Body of pancreas (tissue), 4 donors: ENCODE measurements around the gene CSNK1G1. TPM values are rescaled to one million over a fixed set of nuclear protein-coding genes. Genes with fewer than 3 reads are reported as not detected.
A peak's percentile ranks its signal among the peaks of the same experiment; 100 is the strongest.

Experiments used
- ATAC-seq: fragments of 150-250 bp; one replicate; pipeline ENCODE4 v1.9.1; 2016
- DNase-seq, 4 donors: peaks; one replicate each; pipeline ENCODE4 v3.0.0-alpha.2; 2019
- H3K27ac ChIP-seq, 4 donors: fragments of 200-600 bp; sonication (generic); 1 replicate in 3 of 4; 2 replicates in 1 of 4; pipeline versions ENCODE4 v1.5.1 to v1.6.1; 2016 to 2019; ENCODE audit warnings: mild to moderate bottlenecking in 1 of 4, mixed read lengths in 1 of 4, moderate library complexity in 1 of 4
- H3K27me3 ChIP-seq, 2 donors: fragments of 200-600 bp; sonication (generic); one replicate each; pipeline ENCODE4 v1.6.0; 2016; ENCODE audit warnings: mild to moderate bottlenecking in 1 of 2
- H3K36me3 ChIP-seq, 2 donors: fragments of 200-600 bp; sonication (generic); replicated peaks in 1 of 2; 2 replicates each; pipeline ENCODE4 v1.5.1; 2016; ENCODE audit warnings: low read depth in 2 of 2; ENCODE audit not compliant: insufficient read depth in 1 of 2
- H3K4me1 ChIP-seq: fragments of 200-600 bp; sonication (generic); one replicate; pipeline ENCODE4 v1.6.0; 2016
- H3K4me3 ChIP-seq, 2 donors: fragments of 200-600 bp; sonication (generic); 1 replicate in 1 of 2; 2 replicates in 1 of 2; pipeline ENCODE4 v1.5.1; 2016 to 2019
- H3K9me3 ChIP-seq, 3 donors: fragments of 200-600 bp; sonication (generic); 1 replicate in 2 of 3; 2 replicates in 1 of 3; pipeline ENCODE4 v1.5.1; 2016
- POLR2A ChIP-seq, 3 donors: fragments of 450-650 bp; IDR thresholded peaks; one replicate each; pipeline ENCODE4 v1.6.1; 2016; ENCODE audit warnings: antibody characterized with exemption in 3 of 3, mild to moderate bottlenecking in 2 of 3
- WGBS, 2 donors: methylation state at CpG; one replicate each; pipeline ENCODE4 v1.1.5; 2017; 5-methylcytosine and 5-hydroxymethylcytosine counted together
- intact Hi-C: fragments of 100-400 bp; cut with DNase I; formaldehyde crosslinking; loops from one replicate; pipeline ENCODE4 v1.15.1; 2023
- total RNA-seq, 2 donors: library from RNA; depleted of rRNA; stranded (reverse); fragments of >200 nt; gene quantifications; one replicate each; pipeline ENCODE4 v1.1.0, GENCODE V29; 2016
- TF ChIP-seq, protein P1 (sequence below), 7 experiments: fragments of 450-650 bp in 4 of 7; fragments of 200-600 bp in 3 of 7; sonication (generic) in 3 of 7; IDR thresholded peaks; one replicate each; pipeline ENCODE4 v1.5.1; 2016 to 2019; ENCODE audit warnings: antibody characterized with exemption in 7 of 7

CSNK1G1 gene
- total RNA-seq, 2 donors from 2014 or later: 6.7 to 13.8 TPM

DNA sequence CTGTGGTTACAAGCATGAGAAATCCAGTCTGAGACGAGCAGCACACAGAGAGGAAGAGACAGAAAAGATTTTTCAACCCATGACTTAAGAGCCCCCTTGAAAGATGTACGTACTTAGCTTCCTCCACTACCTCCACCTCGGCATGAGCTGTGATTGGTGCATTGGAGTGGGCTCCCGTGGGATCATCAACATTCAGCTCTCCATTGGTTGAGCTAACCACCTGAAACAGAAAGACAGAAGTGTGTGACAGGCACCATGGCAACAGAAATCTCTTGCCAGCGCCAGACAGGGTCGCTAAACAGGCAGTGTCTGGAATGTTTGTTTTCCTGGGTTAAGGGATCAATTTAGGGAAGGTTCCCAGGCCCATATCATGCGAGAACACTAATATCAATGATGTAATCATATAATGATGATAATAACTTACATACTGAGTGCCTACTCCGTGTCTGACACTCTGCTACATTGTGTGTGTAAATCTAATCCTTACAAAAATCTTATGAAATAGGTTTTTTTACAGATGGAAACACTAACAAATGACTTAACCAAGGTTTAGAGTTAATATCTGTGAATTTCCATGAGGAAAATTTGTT is 175.6 kb downstream of the CSNK1G1 start:
- peaks cover 4% of the 10 kb centered on the region for H3K4me1 ChIP-seq
- H3K9me3 ChIP-seq: no peaks in the 10 kb centered on the region
- intact Hi-C loops: no loop called here
- H3K27me3 ChIP-seq: no peaks in the 10 kb centered on the region
- DNase-seq (peak in 1 of 4 donors; percentile 17), ATAC-seq (peak; percentile 56)
- H3K4me3 ChIP-seq: no peak overlapping the region
- H3K27ac ChIP-seq: no peak overlapping the region
- TF ChIP-seq, protein P1, sequence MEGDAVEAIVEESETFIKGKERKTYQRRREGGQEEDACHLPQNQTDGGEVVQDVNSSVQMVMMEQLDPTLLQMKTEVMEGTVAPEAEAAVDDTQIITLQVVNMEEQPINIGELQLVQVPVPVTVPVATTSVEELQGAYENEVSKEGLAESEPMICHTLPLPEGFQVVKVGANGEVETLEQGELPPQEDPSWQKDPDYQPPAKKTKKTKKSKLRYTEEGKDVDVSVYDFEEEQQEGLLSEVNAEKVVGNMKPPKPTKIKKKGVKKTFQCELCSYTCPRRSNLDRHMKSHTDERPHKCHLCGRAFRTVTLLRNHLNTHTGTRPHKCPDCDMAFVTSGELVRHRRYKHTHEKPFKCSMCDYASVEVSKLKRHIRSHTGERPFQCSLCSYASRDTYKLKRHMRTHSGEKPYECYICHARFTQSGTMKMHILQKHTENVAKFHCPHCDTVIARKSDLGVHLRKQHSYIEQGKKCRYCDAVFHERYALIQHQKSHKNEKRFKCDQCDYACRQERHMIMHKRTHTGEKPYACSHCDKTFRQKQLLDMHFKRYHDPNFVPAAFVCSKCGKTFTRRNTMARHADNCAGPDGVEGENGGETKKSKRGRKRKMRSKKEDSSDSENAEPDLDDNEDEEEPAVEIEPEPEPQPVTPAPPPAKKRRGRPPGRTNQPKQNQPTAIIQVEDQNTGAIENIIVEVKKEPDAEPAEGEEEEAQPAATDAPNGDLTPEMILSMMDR (IDR thresholded peaks at IDR 0.05): no peak
- TF ChIP-seq POLR2A (IDR thresholded peaks at IDR 0.05): no peak
- no peaks in the 10 kb centered on the region for H3K36me3 ChIP-seq
- 52 to 58% methylated on average over 8 of the region's 8 CpGs for WGBS, 2 donors

DNA sequence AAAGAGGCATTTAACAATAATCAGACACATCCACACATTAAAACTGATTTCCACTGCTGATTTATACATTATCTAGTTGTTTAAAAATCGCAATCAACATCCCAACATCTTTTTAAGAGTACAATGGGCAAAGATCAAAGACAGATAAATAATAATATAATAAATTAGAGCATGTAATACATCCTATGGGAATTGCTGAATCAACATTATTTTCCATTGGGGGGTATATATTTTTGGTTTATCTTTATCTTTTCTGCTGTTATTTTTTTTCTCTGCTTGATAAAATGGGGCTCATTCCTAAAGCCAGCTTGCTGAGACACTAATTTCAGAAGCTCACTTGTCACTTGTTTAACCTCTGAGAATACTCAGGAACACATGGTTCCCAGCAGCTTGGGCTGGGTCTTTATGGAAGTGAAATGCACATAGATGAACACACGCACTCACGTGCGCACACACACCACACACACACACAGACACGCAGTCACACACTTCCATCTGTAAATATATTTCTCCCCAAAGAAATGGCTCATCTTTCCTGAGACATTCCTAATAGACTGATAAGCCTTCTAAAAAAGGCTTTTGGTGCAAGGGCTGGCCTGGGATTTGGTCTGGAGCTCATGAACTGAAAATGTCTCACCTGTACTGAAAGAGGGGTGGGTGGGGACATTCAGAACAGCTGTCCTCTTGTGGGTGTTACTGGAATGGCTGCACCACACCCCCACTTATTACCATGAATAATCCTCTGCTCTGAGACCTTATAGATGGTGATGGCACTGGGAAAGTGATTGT is 189.7 kb downstream of the CSNK1G1 start:
- ATAC-seq (no peak), DNase-seq (no peak)
- Histone ChIP-seq H3K27ac (no peak overlapping the region), H3K4me3 (no peak overlapping the region), H3K27me3 (no peaks in the 10 kb centered on the region), H3K36me3 (no peaks in the 10 kb centered on the region), H3K4me1 (peaks cover 18% of the 10 kb centered on the region), H3K9me3 (no peaks in the 10 kb centered on the region)
- TF ChIP-seq, protein P1 (IDR thresholded peaks at IDR 0.05): no peak
- TF ChIP-seq POLR2A (IDR thresholded peaks at IDR 0.05): no peak
- WGBS, 2 donors: 91 to 93% methylated on average over 5 of the region's 5 CpGs
- intact Hi-C loops: no loop called here

DNA sequence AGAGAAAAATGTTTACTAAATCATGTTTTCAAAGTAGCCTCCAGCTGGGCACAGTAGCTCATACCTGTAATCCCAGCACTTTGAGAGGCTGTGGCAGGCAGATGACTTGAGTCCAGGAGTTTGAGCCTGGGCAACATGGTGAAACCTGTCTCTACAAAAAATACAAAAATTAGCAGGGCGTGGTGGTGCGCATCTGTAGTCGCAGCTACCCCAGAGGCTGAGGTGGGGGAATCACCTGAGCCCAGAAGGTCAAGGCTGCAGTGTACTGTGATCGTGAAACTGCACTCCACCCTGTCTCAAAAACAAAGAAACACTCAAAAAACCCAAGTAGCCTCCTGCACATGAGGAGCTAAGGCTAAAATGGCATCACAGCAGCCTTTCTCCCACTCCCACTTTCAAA is 191.5 kb downstream of the CSNK1G1 start:
- H3K27me3 ChIP-seq: no peaks in the 10 kb centered on the region
- no peaks in the 10 kb centered on the region for H3K9me3 ChIP-seq
- H3K36me3 ChIP-seq: peaks cover 8 to 9% of the 10 kb centered on the region in 2 donors
- ATAC-seq (no peak), DNase-seq (no peak)
- intact Hi-C loops: no loop called here
- no peak for TF ChIP-seq POLR2A (IDR thresholded peaks at IDR 0.05)
- TF ChIP-seq, protein P1 (IDR thresholded peaks at IDR 0.05): no peak
- 90% methylated on average over 4 of the region's 4 CpGs for WGBS, 2 donors
- no peak overlapping the region for H3K4me3 ChIP-seq
- no peak overlapping the region for H3K27ac ChIP-seq
- H3K4me1 ChIP-seq: peaks cover 37% of the 10 kb centered on the region

DNA sequence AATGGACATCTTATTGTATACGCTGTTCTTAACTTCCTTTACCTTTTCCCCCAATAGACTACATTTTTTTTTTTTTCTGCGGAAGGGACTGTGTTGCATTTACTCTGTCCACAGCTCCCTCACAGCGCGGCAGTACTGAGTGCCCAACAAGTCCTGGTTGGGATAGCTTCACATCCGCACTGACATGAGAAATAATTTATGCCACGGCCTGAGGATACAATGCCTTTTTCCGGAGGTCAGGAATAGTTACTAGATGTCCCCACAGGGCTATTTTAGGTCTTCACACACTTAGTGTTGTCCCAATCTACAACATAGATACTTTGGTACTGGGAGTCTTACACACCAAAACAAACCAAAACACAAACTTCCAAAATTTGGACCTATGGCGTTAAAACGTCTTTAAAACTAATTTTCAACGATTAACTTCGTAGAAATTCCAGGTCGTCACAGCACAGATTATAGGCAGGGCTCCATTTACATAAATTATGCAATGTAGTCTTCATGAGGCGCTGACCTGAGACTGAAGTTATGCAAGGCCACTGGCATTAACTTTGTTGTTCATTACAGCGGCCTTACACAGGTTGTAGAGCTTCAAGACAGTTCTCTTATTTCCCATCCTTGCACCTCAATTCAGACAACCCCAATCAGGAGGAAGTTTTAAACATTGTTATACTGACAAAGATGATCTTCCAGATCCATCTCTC is 192.2 kb downstream of the CSNK1G1 start:
- DNase-seq (peak in 3 of 4 donors; percentile 43 to 53 (median 47)), ATAC-seq (peak; percentile 4)
- Histone ChIP-seq H3K9me3 (no peaks in the 10 kb centered on the region), H3K4me1 (peaks cover 43% of the 10 kb centered on the region), H3K36me3 (peaks cover 10 to 15% of the 10 kb centered on the region in 2 donors), H3K27ac (peak overlapping the region; percentile 66 to 92 (median 80)), H3K4me3 (no peak overlapping the region), H3K27me3 (no peaks in the 10 kb centered on the region)
- intact Hi-C loops: no loop called here
- TF ChIP-seq POLR2A (IDR thresholded peaks at IDR 0.05): no peak
- TF ChIP-seq, protein P1 (IDR thresholded peaks at IDR 0.05): no peak
- 47 to 48% methylated on average over 14 of the region's 14 CpGs for WGBS, 2 donors
